Immature natural killer cell (primary cell): ENCODE measurements around the gene SCGB1A1. TPM values are rescaled to one million over a fixed set of nuclear protein-coding genes. Genes with fewer than 3 reads are reported as not detected.
"Not testable (repeated sequence)": the region's sequence is repeated elsewhere in the genome, so short reads cannot be mapped to it uniquely, and the experiment has no call there.

Experiments used
- DNase-seq, 3 donors: peaks; one replicate each; pipeline ENCODE4 v3.0.0; 2022; ENCODE audit warnings: mixed read lengths in 1 of 3
- H3K27ac Mint-ChIP-seq, 6 donors: one replicate each; pipeline ENCODE4 v1.8.0; 2020; ENCODE audit warnings: mixed read lengths in 6 of 6, mild to moderate bottlenecking in 5 of 6, inconsistent platforms in 4 of 6, moderate library complexity in 3 of 6
- H3K27me3 Mint-ChIP-seq, 3 donors: one replicate each; pipeline ENCODE4 v1.8.0; 2020 to 2021; ENCODE audit warnings: low read depth in 3 of 3, mild to moderate bottlenecking in 3 of 3, mixed read lengths in 3 of 3, moderate library complexity in 3 of 3, inconsistent platforms in 1 of 3
- H3K36me3 Mint-ChIP-seq, 3 donors: one replicate each; pipeline ENCODE4 v1.8.0; 2020; ENCODE audit warnings: mixed read lengths in 3 of 3, inconsistent platforms in 2 of 3, mild to moderate bottlenecking in 2 of 3
- H3K4me1 Mint-ChIP-seq, 2 donors: one replicate each; pipeline ENCODE4 v1.8.0; 2020; ENCODE audit warnings: inconsistent platforms in 2 of 2, mild to moderate bottlenecking in 2 of 2, mixed read lengths in 2 of 2, moderate library complexity in 1 of 2
- H3K4me3 Mint-ChIP-seq, 5 donors: one replicate each; pipeline ENCODE4 v1.8.0; 2020; ENCODE audit warnings: mild to moderate bottlenecking in 5 of 5, mixed read lengths in 5 of 5, inconsistent platforms in 3 of 5, moderate library complexity in 3 of 5
- H3K9me3 Mint-ChIP-seq, 6 donors: one replicate each; pipeline ENCODE4 v1.8.0; 2020; ENCODE audit warnings: mild to moderate bottlenecking in 6 of 6, mixed read lengths in 6 of 6, inconsistent platforms in 4 of 6, moderate library complexity in 3 of 6
- polyA plus RNA-seq, 3 donors: library from polyadenylated mRNA; unstranded; fragments of 300-500 nt; fragmentation: Illumina TruSeq; gene quantifications; one replicate each; pipeline ENCODE4 v1.2.3, GENCODE V29; 2021

The SCGB1A1 gene, protein sequence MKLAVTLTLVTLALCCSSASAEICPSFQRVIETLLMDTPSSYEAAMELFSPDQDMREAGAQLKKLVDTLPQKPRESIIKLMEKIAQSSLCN
- not detected for polyA plus RNA-seq

GRCh38 chr11:62418733-62419132, at the start of gene SCGB1A1:
TSS of gene SCGB1A1 (plus strand) at chr11:62419033. CDS start at chr11:62419096, 63 bp downstream.
- Mint-ChIP-seq H3K27ac (peak within 1 kb of the TSS in 1 of 6 donors; percentile 59), H3K9me3 (no peaks in the 10 kb centered on the region), H3K27me3 (peaks cover 0 to 6% (median 0%) of the 10 kb centered on the region in 3 donors), H3K36me3 (no peaks in the 10 kb centered on the region), H3K4me3 (no peak within 1 kb of the TSS), H3K4me1 (no peaks in the 10 kb centered on the region)
- no peak for DNase-seq

GRCh38 chr11:62370743-62371440, 47.9 kb upstream of the SCGB1A1 start:
- Mint-ChIP-seq H3K27me3 (peaks cover 0 to 5% (median 0%) of the 10 kb centered on the region in 3 donors), H3K9me3 (peaks cover 0 to 1% (median 0%) of the 10 kb centered on the region in 6 donors), H3K27ac (peak overlapping the region; percentile 80 to 92 (median 86)), H3K4me1 (peaks cover 8 to 16% of the 10 kb centered on the region in 2 donors), H3K36me3 (no peaks in the 10 kb centered on the region), H3K4me3 (peak overlapping the region; percentile 78 to 88 (median 80))
- peak; percentile 57 to 63 (median 62) for DNase-seq

GRCh38 chr11:62372871-62373270, 46.0 kb upstream of the SCGB1A1 start:
- peaks cover 0 to 1% (median 0%) of the 10 kb centered on the region in 6 donors for H3K9me3 Mint-ChIP-seq
- peaks cover 8 to 16% of the 10 kb centered on the region in 2 donors for H3K4me1 Mint-ChIP-seq
- no peak for DNase-seq
- H3K36me3 Mint-ChIP-seq = no peaks in the 10 kb centered on the region
- H3K4me3 Mint-ChIP-seq = no peak overlapping the region
- peak overlapping the region in 3 of 6 donors; percentile 28 to 71 (median 53) for H3K27ac Mint-ChIP-seq
- H3K27me3 Mint-ChIP-seq = peaks cover 0 to 6% (median 0%) of the 10 kb centered on the region in 3 donors

DNA sequence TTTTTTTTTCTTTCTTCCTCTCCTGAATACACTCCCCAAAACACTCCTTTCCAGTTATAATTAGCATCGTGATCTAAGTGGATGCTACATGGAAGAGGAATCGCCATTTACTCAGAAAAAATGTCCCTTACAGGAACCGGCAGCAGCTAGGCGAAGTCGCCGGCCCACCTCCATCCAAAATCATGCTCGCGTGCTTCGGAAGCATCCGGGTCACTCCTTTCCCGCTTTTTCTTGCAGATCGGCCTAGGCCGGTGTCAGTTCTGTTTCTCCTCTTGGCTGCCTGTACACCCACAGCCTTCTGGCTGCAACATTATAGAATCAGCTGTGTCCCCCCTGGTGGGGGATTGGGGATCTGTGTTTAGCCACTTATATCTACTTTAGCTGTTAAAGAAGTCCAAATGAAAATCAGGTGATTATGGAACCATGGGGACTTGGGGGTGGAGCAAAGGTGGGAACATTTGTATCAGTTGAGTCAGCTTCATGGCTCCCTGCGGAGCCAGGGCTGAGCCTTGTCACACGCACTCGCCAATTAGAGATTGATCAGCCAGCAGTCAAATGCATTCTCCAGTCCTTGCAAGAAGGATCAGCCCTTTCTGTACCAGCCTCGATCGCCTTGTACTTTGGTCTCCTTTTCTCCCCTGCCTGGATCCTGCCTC, 45.2 kb upstream of the SCGB1A1 start:
- peak overlapping the region in 4 of 6 donors; percentile 12 to 72 (median 46) for H3K27ac Mint-ChIP-seq
- H3K9me3 Mint-ChIP-seq = peaks cover 0 to 1% (median 0%) of the 10 kb centered on the region in 6 donors
- peaks cover 8 to 11% of the 10 kb centered on the region in 2 donors for H3K4me1 Mint-ChIP-seq
- no peaks in the 10 kb centered on the region for H3K36me3 Mint-ChIP-seq
- H3K4me3 Mint-ChIP-seq = no peak overlapping the region
- peaks cover 0 to 7% (median 0%) of the 10 kb centered on the region in 3 donors for H3K27me3 Mint-ChIP-seq
- DNase-seq = no peak

DNA sequence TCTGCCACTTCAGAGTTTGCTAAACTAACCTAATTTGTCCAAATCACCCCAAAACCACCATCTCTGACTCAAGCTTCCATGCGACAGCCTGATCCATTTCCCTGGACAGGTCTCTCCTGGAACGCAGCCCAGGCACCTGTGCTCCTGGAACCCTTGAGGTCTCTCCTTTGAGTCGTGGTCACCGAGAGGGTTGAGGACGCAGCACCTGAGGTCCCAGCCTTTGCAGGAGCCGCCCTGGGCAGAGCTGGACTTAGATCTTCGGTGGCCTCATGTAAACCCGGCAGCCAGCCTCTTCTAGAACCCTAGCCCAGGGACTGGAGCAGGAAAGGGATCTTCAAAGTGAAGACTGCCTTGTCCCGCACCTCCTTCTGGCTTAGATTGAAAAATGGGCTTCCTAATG, 44.0 kb upstream of the SCGB1A1 start:
- H3K9me3 Mint-ChIP-seq = peaks cover 0 to 1% (median 0%) of the 10 kb centered on the region in 6 donors
- DNase-seq = no peak
- no peaks in the 10 kb centered on the region for H3K36me3 Mint-ChIP-seq
- H3K27me3 Mint-ChIP-seq = peaks cover 0 to 7% (median 0%) of the 10 kb centered on the region in 3 donors
- peaks cover 8 to 11% of the 10 kb centered on the region in 2 donors for H3K4me1 Mint-ChIP-seq
- H3K27ac Mint-ChIP-seq = no peak overlapping the region
- no peak overlapping the region for H3K4me3 Mint-ChIP-seq

- H3K27ac Mint-ChIP-seq, H3K36me3 Mint-ChIP-seq, H3K9me3 Mint-ChIP-seq, H3K4me3 Mint-ChIP-seq, H3K27me3 Mint-ChIP-seq: not testable (repeated sequence)
- DNase-seq = peak; percentile 38 to 52 (median 51)
- peaks cover 2 to 11% of the 10 kb centered on the region in 2 donors for H3K4me1 Mint-ChIP-seq
These were observed 40.3 kb upstream of the SCGB1A1 start for GRCh38 chr11:62378459-62379063.

- H3K9me3 Mint-ChIP-seq, H3K36me3 Mint-ChIP-seq, DNase-seq, H3K27ac Mint-ChIP-seq, H3K4me3 Mint-ChIP-seq, H3K27me3 Mint-ChIP-seq: not testable (repeated sequence)
- peaks cover 1 to 11% of the 10 kb centered on the region in 2 donors for H3K4me1 Mint-ChIP-seq
These were observed 39.2 kb upstream of the SCGB1A1 start for GRCh38 chr11:62379586-62379985.

- H3K4me3 Mint-ChIP-seq, H3K9me3 Mint-ChIP-seq, H3K27me3 Mint-ChIP-seq, H3K27ac Mint-ChIP-seq, H3K36me3 Mint-ChIP-seq: not testable (repeated sequence)
- DNase-seq = peak; percentile 64 to 73 (median 71)
- H3K4me1 Mint-ChIP-seq = peaks cover 3 to 11% of the 10 kb centered on the region in 2 donors
These were observed 38.0 kb upstream of the SCGB1A1 start for GRCh38 chr11:62380821-62381245.

DNA sequence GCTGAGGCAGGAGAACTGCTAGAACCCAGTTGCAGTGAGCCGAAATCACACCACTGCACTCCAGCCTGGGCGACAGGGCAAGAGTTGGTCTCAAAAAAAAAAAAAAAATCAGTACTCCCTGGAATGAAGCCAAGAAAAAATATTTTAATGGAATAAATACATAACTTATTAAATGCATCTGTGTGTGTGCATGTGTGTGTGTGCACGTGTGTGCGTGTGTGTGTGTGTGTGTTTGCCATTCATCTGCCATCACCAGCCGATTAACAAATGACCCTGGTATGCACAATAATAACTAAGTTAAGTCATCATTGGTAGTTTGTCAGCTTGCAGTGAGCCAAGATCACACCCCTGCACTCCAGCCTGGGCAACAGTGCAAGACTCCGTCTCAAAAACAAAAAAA, 35.0 kb upstream of the SCGB1A1 start:
- H3K27ac Mint-ChIP-seq = no peak overlapping the region

DNA sequence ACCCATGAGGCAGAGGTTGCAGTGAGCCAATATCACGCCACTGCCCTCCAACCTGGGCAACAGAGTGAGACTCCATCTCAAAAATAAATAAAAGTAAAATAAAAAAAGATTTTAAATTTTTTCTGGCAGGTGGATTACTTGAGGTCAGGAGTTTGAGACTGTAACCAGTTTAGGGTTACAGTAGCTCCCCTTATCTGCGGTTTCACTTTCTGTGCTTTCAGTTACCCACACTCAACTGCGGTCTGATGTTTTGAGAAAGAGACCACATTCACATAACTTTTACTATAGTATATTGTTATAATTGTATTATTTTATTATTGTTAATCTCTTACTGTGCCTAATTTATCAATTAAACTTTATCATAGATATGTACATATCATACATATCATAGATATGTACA, 32.8 kb upstream of the SCGB1A1 start:
- not testable (repeated sequence) for H3K36me3 Mint-ChIP-seq, H3K27me3 Mint-ChIP-seq, H3K9me3 Mint-ChIP-seq
- Mint-ChIP-seq H3K4me1 (peaks cover 12 to 21% of the 10 kb centered on the region in 2 donors), H3K4me3 (peak overlapping the region in 1 of 5 donors; percentile 34), H3K27ac (peak overlapping the region in 1 of 6 donors; percentile 49)
- DNase-seq = peak in 2 of 3 donors; percentile 36 to 39

More for the DNA sequence above, 35.0 kb upstream of the SCGB1A1 start:
- no peak for DNase-seq
- no peaks in the 10 kb centered on the region for H3K9me3 Mint-ChIP-seq
- peaks cover 0 to 3% (median 0%) of the 10 kb centered on the region in 3 donors for H3K27me3 Mint-ChIP-seq
- peaks cover 13 to 28% of the 10 kb centered on the region in 2 donors for H3K4me1 Mint-ChIP-seq
- H3K36me3 Mint-ChIP-seq = no peaks in the 10 kb centered on the region
- no peak overlapping the region for H3K4me3 Mint-ChIP-seq

GRCh38 chr11:62387381-62387780, 31.5 kb upstream of the SCGB1A1 start:
- peak overlapping the region in 2 of 5 donors; percentile 44 to 48 for H3K4me3 Mint-ChIP-seq
- H3K4me1 Mint-ChIP-seq = peaks cover 14 to 17% of the 10 kb centered on the region in 2 donors
- DNase-seq = no peak
- no peaks in the 10 kb centered on the region for H3K9me3 Mint-ChIP-seq
- no peak overlapping the region for H3K27ac Mint-ChIP-seq
- peaks cover 0 to 5% (median 3%) of the 10 kb centered on the region in 3 donors for H3K27me3 Mint-ChIP-seq
- H3K36me3 Mint-ChIP-seq = no peaks in the 10 kb centered on the region

- peaks cover 0 to 5% (median 3%) of the 10 kb centered on the region in 3 donors for H3K27me3 Mint-ChIP-seq
- no peaks in the 10 kb centered on the region for H3K9me3 Mint-ChIP-seq
- peaks cover 14 to 24% of the 10 kb centered on the region in 2 donors for H3K4me1 Mint-ChIP-seq
- no peaks in the 10 kb centered on the region for H3K36me3 Mint-ChIP-seq
- H3K27ac Mint-ChIP-seq = no peak overlapping the region
- no peak for DNase-seq
- no peak overlapping the region for H3K4me3 Mint-ChIP-seq
These were observed 29.8 kb upstream of the SCGB1A1 start for GRCh38 chr11:62388999-62389398.

DNA sequence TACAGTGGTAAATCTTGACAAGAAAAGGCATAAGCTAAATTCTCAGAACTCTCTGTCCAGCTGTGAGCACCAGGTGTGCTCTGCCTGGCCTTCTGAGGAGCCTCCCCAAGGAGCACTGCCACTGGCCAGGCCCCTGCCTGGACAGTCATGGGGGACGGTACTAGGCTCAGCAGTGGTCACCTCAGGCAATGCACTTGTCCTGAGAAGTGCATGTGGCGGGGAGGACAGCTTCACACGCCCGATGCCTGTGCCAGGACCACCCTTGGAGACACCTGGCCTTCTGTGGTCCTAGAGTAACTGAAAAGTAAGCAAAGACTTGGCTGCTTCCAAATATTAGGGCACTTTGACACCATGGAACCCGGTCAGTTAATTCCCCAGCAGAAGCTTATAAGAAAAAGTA, 28.6 kb upstream of the SCGB1A1 start:
- no peak overlapping the region for H3K27ac Mint-ChIP-seq
- DNase-seq = no peak
- no peak overlapping the region for H3K4me3 Mint-ChIP-seq
- no peaks in the 10 kb centered on the region for H3K9me3 Mint-ChIP-seq
- H3K27me3 Mint-ChIP-seq = peaks cover 0 to 5% (median 3%) of the 10 kb centered on the region in 3 donors
- peaks cover 14 to 31% of the 10 kb centered on the region in 2 donors for H3K4me1 Mint-ChIP-seq
- H3K36me3 Mint-ChIP-seq = no peaks in the 10 kb centered on the region

- Mint-ChIP-seq H3K27me3 (peaks cover 0 to 5% (median 3%) of the 10 kb centered on the region in 3 donors), H3K36me3 (no peaks in the 10 kb centered on the region), H3K4me3 (no peak overlapping the region), H3K9me3 (no peaks in the 10 kb centered on the region), H3K4me1 (peaks cover 13 to 31% of the 10 kb centered on the region in 2 donors), H3K27ac (no peak overlapping the region)
- DNase-seq = no peak
These were observed 28.1 kb upstream of the SCGB1A1 start for GRCh38 chr11:62390722-62391121.
